GM23338 (cell line): ENCODE measurements around the gene CIITA. TPM values are rescaled to one million over a fixed set of nuclear protein-coding genes. Genes with fewer than 3 reads are reported as not detected.

Experiments
- ATAC-seq: fragments of 200-7000 bp; cut with Tn5 transposase; 3 replicates; pipeline ENCODE4 v1.9.1; 2020
- DNase-seq: peaks from one replicate; pipeline ENCODE4 v3.0.0-alpha.2; 2015; ENCODE audit warnings: low spot score
- H2AFZ ChIP-seq: fragments of 200-600 bp; sonication (generic); 2 replicates; pipeline ENCODE4 v1.8.0; 2016; ENCODE audit warnings: antibody characterized with exemption, mild to moderate bottlenecking, moderate library complexity
- H3F3A ChIP-seq: fragments of 200-600 bp; sonication (generic); replicated peaks from 2 replicates; pipeline ENCODE4 v1.8.0; 2017; ENCODE audit warnings: antibody characterized with exemption, mixed run types, low read depth
- H3K27ac ChIP-seq: fragments of 200-600 bp; sonication (generic); 2 replicates; pipeline ENCODE4 v1.6.1; 2016; ENCODE audit warnings: low read depth
- H3K27me3 ChIP-seq: fragments of 200-600 bp; sonication (generic); 2 replicates; pipeline ENCODE4 v1.8.0; 2016; ENCODE audit warnings: mild to moderate bottlenecking, mixed run types, moderate library complexity; ENCODE audit not compliant: insufficient read depth
- H3K36me3 ChIP-seq: fragments of 200-600 bp; sonication (generic); 2 replicates; pipeline ENCODE4 v1.8.0; 2016; ENCODE audit warnings: mild to moderate bottlenecking; ENCODE audit not compliant: insufficient read depth
- H3K4me1 ChIP-seq: fragments of 200-600 bp; sonication (generic); 2 replicates; pipeline ENCODE4 v1.8.0; 2016; ENCODE audit warnings: mild to moderate bottlenecking, moderate library complexity; ENCODE audit not compliant: insufficient read depth
- H3K4me2 ChIP-seq: fragments of 200-600 bp; sonication (generic); 2 replicates; pipeline ENCODE4 v1.7.1; 2017; ENCODE audit warnings: mixed run types
- H3K4me3 ChIP-seq: fragments of 200-600 bp; sonication (generic); 2 replicates; pipeline ENCODE4 v1.6.1; 2016; ENCODE audit warnings: mixed run types
- H3K79me2 ChIP-seq: fragments of 200-600 bp; sonication (generic); replicated peaks from 2 replicates; pipeline ENCODE4 v1.8.0; 2017; ENCODE audit warnings: mild to moderate bottlenecking; ENCODE audit not compliant: insufficient read depth
- H3K9me2 ChIP-seq: fragments of 200-600 bp; sonication (generic); 2 replicates; pipeline ENCODE4 v1.8.0; 2017; ENCODE audit not compliant: insufficient read depth
- H4K20me1 ChIP-seq: fragments of 200-600 bp; sonication (generic); replicated peaks from 2 replicates; pipeline ENCODE4 v1.8.0; 2017; ENCODE audit warnings: mild to moderate bottlenecking; ENCODE audit not compliant: insufficient read depth
- H3K27ac Mint-ChIP-seq: 2 replicates; pipeline ENCODE4 v1.8.0; 2020; ENCODE audit warnings: inconsistent platforms, mild to moderate bottlenecking, moderate library complexity, mixed read lengths
- H3K27me3 Mint-ChIP-seq: 3 replicates; pipeline ENCODE4 v1.8.0; 2022; ENCODE audit warnings: low read depth, mild to moderate bottlenecking, moderate library complexity, mixed read lengths, inconsistent platforms; ENCODE audit not compliant: insufficient read depth, poor library complexity
- H3K36me3 Mint-ChIP-seq: 3 replicates; pipeline ENCODE4 v1.8.0; 2021; ENCODE audit warnings: low read depth, mild to moderate bottlenecking, inconsistent platforms, moderate library complexity, mixed read lengths
- H3K4me1 Mint-ChIP-seq: 3 replicates; pipeline ENCODE4 v1.8.0; 2020; ENCODE audit warnings: mild to moderate bottlenecking, inconsistent platforms, mixed read lengths
- H3K4me3 Mint-ChIP-seq: 3 replicates; pipeline ENCODE4 v1.8.0; 2021; ENCODE audit warnings: moderate library complexity, mild to moderate bottlenecking, inconsistent platforms, mixed read lengths
- H3K9me3 Mint-ChIP-seq: 3 replicates; pipeline ENCODE4 v1.8.0; 2020; ENCODE audit warnings: moderate library complexity, mild to moderate bottlenecking, inconsistent platforms, mixed read lengths
- CREB1 ChIP-seq: fragments of 250-450 bp; sonication (Bioruptor Pico); IDR thresholded peaks from 2 replicates; pipeline ENCODE4 v1.5.0; 2020; ENCODE audit warnings: low read depth, mild to moderate bottlenecking, moderate library complexity
- CTCF ChIP-seq, 2 experiments: fragments of 200-600 bp in 1 of 2; sonication (generic) in 1 of 2; conservative IDR thresholded peaks; 2 replicates each; pipeline versions ENCODE4 v1.5.1 to v1.6.1; 2016 to 2017; ENCODE audit warnings: antibody characterized with exemption in 2 of 2, low read depth in 2 of 2, mild to moderate bottlenecking in 2 of 2, moderate library complexity in 1 of 2
- ETS1 ChIP-seq: IDR thresholded peaks from 2 replicates; pipeline ENCODE4 v1.6.1; 2016; ENCODE audit warnings: antibody characterized with exemption
- EZH2 ChIP-seq: fragments of 200-600 bp; sonication (generic); IDR thresholded peaks from one replicate; pipeline ENCODE4 v1.8.0; 2017; ENCODE audit warnings: antibody characterized with exemption, mild to moderate bottlenecking, low read depth; ENCODE audit not compliant: unreplicated experiment
- EZH2phosphoT487 ChIP-seq: fragments of 200-600 bp; sonication (generic); IDR thresholded peaks from one replicate; pipeline ENCODE4 v1.8.1; 2018; ENCODE audit warnings: antibody characterized with exemption; ENCODE audit not compliant: unreplicated experiment
- JUNB ChIP-seq: IDR thresholded peaks from one replicate; pipeline ENCODE4 v1.6.1; 2016; ENCODE audit warnings: antibody characterized with exemption; ENCODE audit not compliant: unreplicated experiment
- NANOG ChIP-seq: IDR thresholded peaks from 2 replicates; pipeline ENCODE4 v1.6.1; 2016; ENCODE audit warnings: antibody characterized with exemption, borderline replicate concordance
- POLR2AphosphoS5 ChIP-seq: IDR thresholded peaks from 2 replicates; pipeline ENCODE4 v1.6.1; 2016; ENCODE audit warnings: antibody characterized with exemption, low read depth
- REST ChIP-seq: IDR thresholded peaks from one replicate; pipeline ENCODE4 v1.6.1; 2018; ENCODE audit warnings: antibody characterized with exemption; ENCODE audit not compliant: unreplicated experiment
- STAT1 ChIP-seq: IDR thresholded peaks from one replicate; pipeline ENCODE4 v1.6.1; 2016; ENCODE audit warnings: antibody characterized with exemption; ENCODE audit not compliant: unreplicated experiment
- ZNF114 ChIP-seq: fragments of 250-450 bp; sonication (Bioruptor Pico); IDR thresholded peaks from 2 replicates; pipeline ENCODE4 v1.5.0; 2020; ENCODE audit warnings: mild to moderate bottlenecking, moderate library complexity
- ZNF331 ChIP-seq: fragments of 250-450 bp; sonication (Bioruptor Pico); IDR thresholded peaks from 2 replicates; pipeline ENCODE4 v1.5.0; 2020; ENCODE audit warnings: low read depth, mild to moderate bottlenecking, moderate library complexity
- polyA plus RNA-seq: library from polyadenylated mRNA; unstranded; fragments of >200 nt; fragmentation: Nextera tagmentation; extraction: Ambion mirVana; gene quantifications from 2 replicates; pipeline ENCODE4 v1.2.1, GENCODE V29; 2016
- total RNA-seq: library from RNA; depleted of rRNA; stranded (reverse); fragments of >200 nt; shearing (Covaris generic); gene quantifications from 2 replicates; pipeline ENCODE4 v1.2.3, GENCODE V29; 2014
- TF ChIP-seq, protein P1 (sequence below): fragments of 250-450 bp; sonication (Bioruptor Pico); IDR thresholded peaks from 2 replicates; pipeline ENCODE4 v1.5.0; 2020; ENCODE audit warnings: mild to moderate bottlenecking, moderate library complexity

CIITA gene
- total and polyA plus RNA-seq, 2 experiments from 2014 or later = 0.10 to 0.57 TPM

GRCh38 chr16:10836174-10836853, 40.7 kb upstream of the CIITA start:
- Histone ChIP-seq H3K4me3 (no peak overlapping the region), H3K9me2 (no peaks in the 10 kb centered on the region), H3K4me2 (no peak overlapping the region), H3K36me3 (no peaks in the 10 kb centered on the region), H3K27me3 (no peaks in the 10 kb centered on the region), H3K4me1 (0 out of 2 replicates have a peak, but pooled peaks cover 4% of the 10 kb centered on the region), H3K79me2 (no peaks in the 10 kb centered on the region), H4K20me1 (no peaks in the 10 kb centered on the region), H2AFZ (no peak overlapping the region; the same call in 1 of the 2 replicates), H3F3A (no peaks in the 10 kb centered on the region), H3K27ac (no peak overlapping the region)
- TF ChIP-seq REST (no peak), CREB1 (no peak), CTCF (conservative IDR thresholded peaks at IDR 0.05; ENCODE audit: low read depth in 2 of 2) (no peak), POLR2AphosphoS5 (no peak), ZNF114 (CRISPR knock-in tag) (no peak), EZH2phosphoT487 (no peak), NANOG (no peak), STAT1 (no peak), ZNF331 (CRISPR knock-in tag) (no peak), ETS1 (no peak), EZH2 (no peak), JUNB (no peak)
- TF ChIP-seq, protein P1, sequence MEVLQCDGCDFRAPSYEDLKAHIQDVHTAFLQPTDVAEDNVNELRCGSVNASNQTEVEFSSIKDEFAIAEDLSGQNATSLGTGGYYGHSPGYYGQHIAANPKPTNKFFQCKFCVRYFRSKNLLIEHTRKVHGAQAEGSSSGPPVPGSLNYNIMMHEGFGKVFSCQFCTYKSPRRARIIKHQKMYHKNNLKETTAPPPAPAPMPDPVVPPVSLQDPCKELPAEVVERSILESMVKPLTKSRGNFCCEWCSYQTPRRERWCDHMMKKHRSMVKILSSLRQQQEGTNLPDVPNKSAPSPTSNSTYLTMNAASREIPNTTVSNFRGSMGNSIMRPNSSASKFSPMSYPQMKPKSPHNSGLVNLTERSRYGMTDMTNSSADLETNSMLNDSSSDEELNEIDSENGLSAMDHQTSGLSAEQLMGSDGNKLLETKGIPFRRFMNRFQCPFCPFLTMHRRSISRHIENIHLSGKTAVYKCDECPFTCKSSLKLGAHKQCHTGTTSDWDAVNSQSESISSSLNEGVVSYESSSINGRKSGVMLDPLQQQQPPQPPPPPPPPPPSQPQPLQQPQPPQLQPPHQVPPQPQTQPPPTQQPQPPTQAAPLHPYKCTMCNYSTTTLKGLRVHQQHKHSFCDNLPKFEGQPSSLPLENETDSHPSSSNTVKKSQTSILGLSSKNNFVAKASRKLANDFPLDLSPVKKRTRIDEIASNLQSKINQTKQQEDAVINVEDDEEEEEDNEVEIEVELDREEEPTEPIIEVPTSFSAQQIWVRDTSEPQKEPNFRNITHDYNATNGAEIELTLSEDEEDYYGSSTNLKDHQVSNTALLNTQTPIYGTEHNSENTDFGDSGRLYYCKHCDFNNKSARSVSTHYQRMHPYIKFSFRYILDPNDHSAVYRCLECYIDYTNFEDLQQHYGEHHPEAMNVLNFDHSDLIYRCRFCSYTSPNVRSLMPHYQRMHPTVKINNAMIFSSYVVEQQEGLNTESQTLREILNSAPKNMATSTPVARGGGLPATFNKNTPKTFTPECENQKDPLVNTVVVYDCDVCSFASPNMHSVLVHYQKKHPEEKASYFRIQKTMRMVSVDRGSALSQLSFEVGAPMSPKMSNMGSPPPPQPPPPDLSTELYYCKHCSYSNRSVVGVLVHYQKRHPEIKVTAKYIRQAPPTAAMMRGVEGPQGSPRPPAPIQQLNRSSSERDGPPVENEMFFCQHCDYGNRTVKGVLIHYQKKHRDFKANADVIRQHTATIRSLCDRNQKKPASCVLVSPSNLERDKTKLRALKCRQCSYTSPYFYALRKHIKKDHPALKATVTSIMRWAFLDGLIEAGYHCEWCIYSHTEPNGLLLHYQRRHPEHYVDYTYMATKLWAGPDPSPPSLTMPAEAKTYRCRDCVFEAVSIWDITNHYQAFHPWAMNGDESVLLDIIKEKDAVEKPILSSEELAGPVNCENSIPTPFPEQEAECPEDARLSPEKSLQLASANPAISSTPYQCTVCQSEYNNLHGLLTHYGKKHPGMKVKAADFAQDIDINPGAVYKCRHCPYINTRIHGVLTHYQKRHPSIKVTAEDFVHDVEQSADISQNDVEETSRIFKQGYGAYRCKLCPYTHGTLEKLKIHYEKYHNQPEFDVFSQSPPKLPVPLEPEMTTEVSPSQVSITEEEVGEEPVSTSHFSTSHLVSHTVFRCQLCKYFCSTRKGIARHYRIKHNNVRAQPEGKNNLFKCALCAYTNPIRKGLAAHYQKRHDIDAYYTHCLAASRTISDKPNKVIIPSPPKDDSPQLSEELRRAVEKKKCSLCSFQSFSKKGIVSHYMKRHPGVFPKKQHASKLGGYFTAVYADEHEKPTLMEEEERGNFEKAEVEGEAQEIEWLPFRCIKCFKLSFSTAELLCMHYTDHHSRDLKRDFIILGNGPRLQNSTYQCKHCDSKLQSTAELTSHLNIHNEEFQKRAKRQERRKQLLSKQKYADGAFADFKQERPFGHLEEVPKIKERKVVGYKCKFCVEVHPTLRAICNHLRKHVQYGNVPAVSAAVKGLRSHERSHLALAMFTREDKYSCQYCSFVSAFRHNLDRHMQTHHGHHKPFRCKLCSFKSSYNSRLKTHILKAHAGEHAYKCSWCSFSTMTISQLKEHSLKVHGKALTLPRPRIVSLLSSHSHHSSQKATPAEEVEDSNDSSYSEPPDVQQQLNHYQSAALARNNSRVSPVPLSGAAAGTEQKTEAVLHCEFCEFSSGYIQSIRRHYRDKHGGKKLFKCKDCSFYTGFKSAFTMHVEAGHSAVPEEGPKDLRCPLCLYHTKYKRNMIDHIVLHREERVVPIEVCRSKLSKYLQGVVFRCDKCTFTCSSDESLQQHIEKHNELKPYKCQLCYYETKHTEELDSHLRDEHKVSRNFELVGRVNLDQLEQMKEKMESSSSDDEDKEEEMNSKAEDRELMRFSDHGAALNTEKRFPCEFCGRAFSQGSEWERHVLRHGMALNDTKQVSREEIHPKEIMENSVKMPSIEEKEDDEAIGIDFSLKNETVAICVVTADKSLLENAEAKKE (CRISPR knock-in tag) = no peak
- ATAC-seq (no peak), DNase-seq (no peak)
- Mint-ChIP-seq H3K27me3 (peaks cover 5% of the 10 kb centered on the region), H3K36me3 (no peaks in the 10 kb centered on the region), H3K27ac (no peak overlapping the region), H3K4me3 (no peak overlapping the region), H3K9me3 (no peaks in the 10 kb centered on the region; the same call in 2 of the 3 replicates), H3K4me1 (peaks cover 6% of the 10 kb centered on the region; the same call in 2 of the 3 replicates)
